PC-3 (cell line): Measurements from ENCODE around the gene TCFL5. TPM values are rescaled to one million over a fixed set of nuclear protein-coding genes. Genes with fewer than 3 reads are reported as not detected.

ENCODE experiments used
- ATAC-seq: fragments of 200-7000 bp; cut with Tn5 transposase; 2 replicates; pipeline ENCODE4 v1.9.1; 2020; ENCODE audit warnings: mild to moderate bottlenecking, moderate library complexity
- BruUV-seq: library from RNA; stranded (reverse); fragments of 400-500 nt; replicated peaks from 2 replicates; lab custom pipeline; 2021; lab: Mats Ljungman, UMichigan
- CTCF ChIA-PET: fragments of 300-600 bp; sonication (Branson Sonifier 250); formaldehyde crosslinking; loops from one replicate; lab custom pipeline; 2022; ENCODE audit warnings: antibody characterized with exemption; lab: Charles Lee
- POLR2A ChIA-PET: fragments of 300-600 bp; sonication (Branson Sonifier 250); formaldehyde crosslinking; loops from one replicate; lab custom pipeline; 2022; ENCODE audit warnings: antibody characterized with exemption; ENCODE audit not compliant: unreplicated experiment; lab: Charles Lee
- DNase-seq: peaks from one replicate; pipeline ENCODE4 v3.0.0-alpha.2; 2015
- H2AFZ ChIP-seq: fragments of 300-600 bp; sonication (generic); 2 replicates; pipeline ENCODE4 v1.6.0; 2016; ENCODE audit warnings: antibody characterized with exemption, low read length
- H3F3A ChIP-seq: fragments of 300-600 bp; sonication (generic); one replicate; pipeline ENCODE4 v1.6.0; 2017; ENCODE audit warnings: antibody characterized with exemption, low read length, control low read depth, mild to moderate bottlenecking; ENCODE audit not compliant: unreplicated experiment
- H3K27ac ChIP-seq: fragments of 300-600 bp; sonication (generic); 2 replicates; pipeline ENCODE4 v1.5.1; 2016; ENCODE audit warnings: mild to moderate bottlenecking, low read length
- H3K27me3 ChIP-seq: fragments of 300-600 bp; sonication (generic); 2 replicates; pipeline ENCODE4 v1.6.1; 2016; ENCODE audit warnings: low read length, mixed read lengths
- H3K36me3 ChIP-seq: fragments of 300-600 bp; sonication (generic); 2 replicates; pipeline ENCODE4 v1.6.1; 2016; ENCODE audit warnings: low read depth, mixed run types, low read length, mixed read lengths
- H3K4me1 ChIP-seq: fragments of 300-600 bp; sonication (generic); 2 replicates; pipeline ENCODE4 v1.5.1; 2016; ENCODE audit warnings: low read length; ENCODE audit not compliant: insufficient read depth
- H3K4me2 ChIP-seq: fragments of 300-600 bp; sonication (generic); 2 replicates; pipeline ENCODE4 v1.6.0; 2016; ENCODE audit warnings: low read length
- H3K4me3 ChIP-seq: fragments of 300-600 bp; sonication (generic); 2 replicates; pipeline ENCODE4 v1.5.1; 2016; ENCODE audit warnings: mild to moderate bottlenecking, low read length, mixed read lengths
- H3K79me2 ChIP-seq: fragments of 300-600 bp; sonication (generic); 2 replicates; pipeline ENCODE4 v1.6.1; 2017; ENCODE audit warnings: low read length, mixed read lengths
- H3K9ac ChIP-seq: fragments of 300-600 bp; sonication (generic); 2 replicates; pipeline ENCODE4 v1.6.0; 2016; ENCODE audit warnings: mild to moderate bottlenecking, low read length
- H3K9me2 ChIP-seq: fragments of 300-600 bp; sonication (generic); replicated peaks from 2 replicates; pipeline ENCODE4 v1.6.1; 2016; ENCODE audit warnings: mixed run types, low read length, mixed read lengths
- H3K9me3 ChIP-seq: fragments of 300-600 bp; sonication (generic); 2 replicates; pipeline ENCODE4 v1.6.1; 2016; ENCODE audit warnings: low read length, mixed read lengths
- H4K20me1 ChIP-seq: fragments of 300-600 bp; sonication (generic); 2 replicates; pipeline ENCODE4 v1.6.1; 2016; ENCODE audit warnings: low read length, mixed read lengths
- CTCF ChIP-seq: fragments of 300-600 bp; sonication (generic); conservative IDR thresholded peaks from 2 replicates; pipeline ENCODE4 v1.5.1; 2017; ENCODE audit warnings: antibody characterized with exemption, low read depth, mild to moderate bottlenecking, low read length
- EZH2 ChIP-seq: fragments of 300-600 bp; sonication (generic); IDR thresholded peaks from one replicate; pipeline ENCODE4 v1.6.1; 2017; ENCODE audit warnings: antibody characterized with exemption, mild to moderate bottlenecking, low read length; ENCODE audit not compliant: unreplicated experiment
- EZH2phosphoT487 ChIP-seq: fragments of 300-600 bp; sonication (generic); IDR thresholded peaks from 2 replicates; pipeline ENCODE4 v1.6.1; 2018; ENCODE audit warnings: mild to moderate bottlenecking, antibody characterized with exemption, low read length, borderline replicate concordance
- intact Hi-C: fragments of 100-400 bp; cut with micrococcal nuclease; formaldehyde crosslinking; loops from 2 replicates; pipeline ENCODE4 v1.9.0; 2023
- total RNA-seq: library from RNA; depleted of rRNA; stranded (reverse); fragments of >200 nt; gene quantifications from 2 replicates; pipeline ENCODE4 v1.2.3, GENCODE V29; 2014

Gene TCFL5
- total RNA-seq, 1 experiment from 2014 or later, result 15.8 TPM

GRCh38 chr20:62837790-62838127 is 23.9 kb downstream of the TCFL5 start:
- Histone ChIP-seq H3K4me2 (no peak overlapping the region), H3K27ac (no peak overlapping the region), H3K4me1 (peaks cover 31% of the 10 kb centered on the region), H3K27me3 (no peaks in the 10 kb centered on the region), H3K9me3 (no peaks in the 10 kb centered on the region), H3K79me2 (no peaks in the 10 kb centered on the region), H4K20me1 (no peaks in the 10 kb centered on the region), H3K4me3 (no peak overlapping the region), H3F3A (no peaks in the 10 kb centered on the region), H3K9me2 (no peaks in the 10 kb centered on the region), H3K36me3 (no peaks in the 10 kb centered on the region), H3K9ac (no peak overlapping the region), H2AFZ (no peak overlapping the region)
- POLR2A ChIA-PET, result no interaction called here
- intact Hi-C loops, result no loop called here
- BruUV-seq, result no TSS peak
- TF ChIP-seq CTCF (no peak), EZH2 (no peak), EZH2phosphoT487 (no peak)
- ATAC-seq (no peak), DNase-seq (no peak)
- CTCF ChIA-PET, result no interaction called here

DNA sequence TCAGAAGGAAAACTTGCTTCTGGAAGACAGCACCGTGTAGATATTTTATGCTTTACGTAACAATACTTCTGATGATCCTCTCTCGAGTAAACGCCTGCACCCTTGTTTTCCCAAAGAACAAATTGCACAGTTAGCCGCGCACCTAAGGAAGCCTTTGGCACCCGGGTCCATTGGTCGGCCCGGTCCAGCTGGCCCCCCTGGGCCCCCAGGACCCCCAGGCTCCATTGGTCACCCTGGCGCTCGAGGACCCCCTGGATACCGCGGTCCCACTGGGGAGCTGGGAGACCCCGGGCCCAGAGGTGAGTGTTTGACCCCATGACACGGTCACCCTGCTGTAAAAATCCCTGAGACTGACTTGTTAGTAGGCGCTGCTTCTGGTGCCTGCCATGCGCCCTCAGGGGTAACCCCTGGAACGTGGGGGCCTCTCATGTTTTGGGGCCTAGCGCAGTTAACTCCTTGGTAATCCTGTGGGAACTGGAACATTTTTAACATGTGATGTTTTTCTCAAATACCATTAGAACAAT is 24.6 kb downstream of the TCFL5 start:
- no peaks in the 10 kb centered on the region for H3K79me2 ChIP-seq
- no peaks in the 10 kb centered on the region for H3F3A ChIP-seq
- no peak for ATAC-seq
- no peak overlapping the region for H3K4me2 ChIP-seq
- no peaks in the 10 kb centered on the region for H3K27me3 ChIP-seq
- TF ChIP-seq EZH2, result no peak
- TF ChIP-seq EZH2phosphoT487, result no peak
- no peak for TF ChIP-seq CTCF
- no TSS peak for BruUV-seq
- intact Hi-C loops, result no loop called here
- H3K27ac ChIP-seq, result no peak overlapping the region
- no peaks in the 10 kb centered on the region for H3K9me3 ChIP-seq
- no peaks in the 10 kb centered on the region for H4K20me1 ChIP-seq
- no peaks in the 10 kb centered on the region for H3K36me3 ChIP-seq
- H2AFZ ChIP-seq, result no peak overlapping the region
- no peaks in the 10 kb centered on the region for H3K9me2 ChIP-seq
- ChIA-PET POLR2A (no interaction called here), CTCF (no interaction called here)
- H3K9ac ChIP-seq, result no peak overlapping the region
- H3K4me3 ChIP-seq, result no peak overlapping the region
- H3K4me1 ChIP-seq, result peaks cover 38% of the 10 kb centered on the region
- no peak for DNase-seq

- no peaks in the 10 kb centered on the region for H4K20me1 ChIP-seq
- ChIA-PET POLR2A (no interaction called here), CTCF (interaction anchor here (0.5 kb wide), 1 partner anchor 12 kb away, joined by 3 read pairs; no protein-coding TSS in a partner anchor)
- intact Hi-C loops, result no loop called here
- peak overlapping the region; percentile 60 for H2AFZ ChIP-seq
- H3K9me2 ChIP-seq, result no peaks in the 10 kb centered on the region
- no peaks in the 10 kb centered on the region for H3K9me3 ChIP-seq
- no peaks in the 10 kb centered on the region for H3K27me3 ChIP-seq
- H3K36me3 ChIP-seq, result no peaks in the 10 kb centered on the region
- no TSS peak for BruUV-seq
- H3K4me3 ChIP-seq, result peak overlapping the region; percentile 58
- peak; percentile 53 for DNase-seq
- peak overlapping the region; percentile 76 for H3K4me2 ChIP-seq
- H3K79me2 ChIP-seq, result no peaks in the 10 kb centered on the region
- H3K4me1 ChIP-seq, result peaks cover 38% of the 10 kb centered on the region
- ATAC-seq, result no peak
- H3K27ac ChIP-seq, result peak overlapping the region; percentile 15; the same call in 1 of the 2 replicates
- H3F3A ChIP-seq, result no peaks in the 10 kb centered on the region
- no peak for TF ChIP-seq EZH2
- no peak for TF ChIP-seq EZH2phosphoT487
- no peak for TF ChIP-seq CTCF
- peak overlapping the region; percentile 39; the same call in 1 of the 2 replicates for H3K9ac ChIP-seq
Observed at GRCh38 chr20:62835931-62836861, 25.4 kb downstream of the TCFL5 start.
